ENCODE results near the gene MCM8. TPM values are rescaled to one million over a fixed set of nuclear protein-coding genes. Genes with fewer than 3 reads are reported as not detected.

MCM8 gene
- polyA plus RNA-seq, 1 donor, result 25.7 TPM

DNA sequence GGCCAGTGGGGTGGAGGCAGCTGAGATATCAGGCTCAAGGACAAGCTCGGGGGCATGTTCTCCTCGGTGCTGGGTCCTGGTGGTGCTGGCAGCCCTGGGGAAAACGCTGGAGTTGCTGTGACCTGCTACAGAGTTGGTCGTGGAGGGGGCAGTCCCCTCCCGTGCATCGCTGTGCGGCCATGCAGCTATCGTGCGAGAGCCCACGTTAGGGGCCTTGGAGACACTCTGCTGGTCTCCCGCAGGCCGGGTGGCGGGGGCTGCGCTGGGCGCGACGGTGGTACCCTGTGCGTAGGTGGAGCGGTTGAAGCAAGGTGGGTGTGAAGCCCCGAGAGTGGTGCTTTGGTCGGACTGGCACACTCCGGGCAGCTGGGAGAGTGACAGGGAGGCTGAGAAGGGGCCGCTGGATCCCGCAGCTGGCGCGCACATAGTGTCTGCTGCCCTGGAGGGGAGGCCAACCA lies 91.4 kb downstream of the MCM8 start:
- DNase-seq, result no peak

GRCh38 chr20:6044115-6044514 lies 93.7 kb downstream of the MCM8 start:
- no peak for DNase-seq

- DNase-seq, result no peak
Measured at GRCh38 chr20:6045566-6045965, 95.1 kb downstream of the MCM8 start.

- no peak for DNase-seq
Measured at GRCh38 chr20:6046432-6046831, 96.0 kb downstream of the MCM8 start.

GRCh38 chr20:6048391-6048790 lies 97.9 kb downstream of the MCM8 start:
- DNase-seq, result no peak

Other genes with a start within 250 kb of the MCM8 start
- gene SHLD1, start 200.3 kb upstream of the MCM8 start, polyA plus RNA-seq (ENCODE audit: insufficient read length), result 7.6 TPM
- 3.5 TPM for gene CHGB, start 39.1 kb upstream of the MCM8 start, polyA plus RNA-seq (ENCODE audit: insufficient read length)
- 20.3 TPM for gene TRMT6, start 119 bp upstream of the MCM8 start, polyA plus RNA-seq (ENCODE audit: insufficient read length)
- gene CRLS1, start 55.5 kb downstream of the MCM8 start, polyA plus RNA-seq (ENCODE audit: insufficient read length), result 85.8 TPM
- gene LRRN4, start 103.4 kb downstream of the MCM8 start, polyA plus RNA-seq (ENCODE audit: insufficient read length), result 12.2 TPM
- 5.4 TPM for gene FERMT1, start 172.4 kb downstream of the MCM8 start, polyA plus RNA-seq (ENCODE audit: insufficient read length)

All from left kidney (tissue), 2 donors.